Right forelimb (tissue), 1 donor: Measurements from ENCODE around the gene ZNF552.
A peak's percentile ranks its signal among the peaks of the same experiment; 100 is the strongest.

Source experiments
- DNase-seq: peaks from one replicate; pipeline ENCODE4 v3.0.0-alpha.2; 2018

The ZNF552 gene

GRCh38 chr19:57771417-57771816 lies 43.3 kb downstream of the ZNF552 start:
- no peak for DNase-seq

DNA sequence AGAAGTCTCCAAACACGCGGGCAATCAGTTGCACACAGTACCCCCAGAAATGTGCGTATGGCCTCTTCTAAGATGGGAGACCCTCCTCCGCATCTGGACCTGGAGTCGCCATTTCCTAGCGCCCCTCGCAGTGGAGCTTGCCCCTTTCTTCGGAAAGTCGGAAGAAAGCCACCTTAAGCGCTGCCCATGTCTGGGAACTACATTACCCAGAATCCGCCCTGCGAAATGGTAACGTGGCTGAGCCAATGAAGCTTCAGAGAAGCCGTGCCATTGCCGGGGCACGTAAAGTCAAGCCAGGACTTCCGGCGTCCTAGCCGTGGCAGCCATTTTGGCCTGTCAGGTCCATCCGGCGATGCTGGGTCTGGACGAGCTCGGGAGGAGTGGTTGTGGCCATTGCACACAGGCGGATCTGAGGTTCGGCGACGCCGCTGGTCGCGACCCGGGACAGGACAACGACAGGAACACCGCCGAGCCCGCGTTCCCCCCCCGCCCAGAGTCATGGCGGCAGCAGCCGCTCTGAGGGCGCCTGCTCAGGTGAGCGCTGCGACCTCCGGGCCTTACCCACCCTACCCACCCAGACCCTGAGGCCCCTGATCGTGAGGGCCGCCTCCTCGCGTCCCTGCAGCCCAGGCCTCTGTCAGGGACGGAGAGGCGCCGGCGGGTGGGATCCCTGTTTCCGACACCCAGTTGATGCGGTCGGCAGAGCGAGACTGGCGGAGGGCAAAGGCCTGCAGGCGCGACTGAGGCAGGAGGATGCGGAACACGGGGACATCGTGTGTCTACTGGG lies 45.2 kb downstream of the ZNF552 start, which contains the start of gene ZNF586:
TSS of gene ZNF586 (plus strand) at position 332 of the 787 bp plus-strand sequence. CDS start at position 499, 167 bp downstream.
- peak; percentile 89 for DNase-seq

- DNase-seq: no peak
Measured at GRCh38 chr19:57759096-57759495, 55.6 kb downstream of the ZNF552 start.

DNA sequence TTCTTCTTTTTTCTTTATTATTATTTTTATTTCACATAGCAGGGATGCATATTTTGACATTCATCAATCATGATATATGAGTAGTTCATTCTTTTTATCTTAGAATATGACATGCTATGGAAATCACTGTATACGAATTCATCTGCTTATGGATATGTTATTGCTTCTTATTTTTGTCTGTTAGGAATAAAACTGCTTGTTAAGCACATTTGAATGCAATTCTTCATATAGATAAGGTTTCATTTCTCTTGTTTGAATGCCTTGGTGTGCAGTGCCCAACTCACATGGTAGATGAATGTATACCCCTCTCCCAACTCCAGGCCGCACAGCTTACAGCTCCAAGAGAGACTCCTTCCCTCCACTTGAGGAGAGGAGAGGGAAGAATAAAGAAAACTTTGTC lies 56.8 kb downstream of the ZNF552 start:
- no peak for DNase-seq
